IPS-20b (cell line): ENCODE results near the gene PROK2.
A peak's percentile ranks its signal among the peaks of the same experiment; 100 is the strongest.

Experiments
- H3K27ac ChIP-seq: one replicate; pipeline ENCODE4 v1.5.1; 2013; ENCODE audit warnings: low read length
- H3K27me3 ChIP-seq: 2 replicates; pipeline ENCODE4 v1.6.1; 2013; ENCODE audit warnings: mild to moderate bottlenecking, low read length, inconsistent platforms; ENCODE audit not compliant: insufficient read depth
- H3K36me3 ChIP-seq: 2 replicates; pipeline ENCODE4 v1.6.1; 2013; ENCODE audit warnings: low read depth, mild to moderate bottlenecking, inconsistent platforms, low read length, moderate library complexity; ENCODE audit not compliant: insufficient read depth
- H3K4me1 ChIP-seq: 2 replicates; pipeline ENCODE4 v1.6.1; 2013; ENCODE audit warnings: mild to moderate bottlenecking, control low read depth, inconsistent platforms, low read length, moderate library complexity; ENCODE audit not compliant: insufficient read depth
- H3K4me3 ChIP-seq: 2 replicates; pipeline ENCODE4 v1.5.1; 2013; ENCODE audit warnings: mild to moderate bottlenecking, low read length, inconsistent platforms
- H3K9ac ChIP-seq: 2 replicates; pipeline ENCODE4 v1.6.1; 2013; ENCODE audit warnings: low read depth, mild to moderate bottlenecking, inconsistent platforms, low read length, moderate library complexity
- H3K9me3 ChIP-seq: 2 replicates; pipeline ENCODE4 v1.6.1; 2013; ENCODE audit warnings: mild to moderate bottlenecking, low read depth, low read length, inconsistent platforms; ENCODE audit not compliant: insufficient read depth

Gene PROK2

GRCh38 chr3:71760140-71760539 lies 24.8 kb downstream of the PROK2 start:
- Histone ChIP-seq H3K36me3 (no peaks in the 10 kb centered on the region), H3K4me1 (peaks cover 3% of the 10 kb centered on the region; the same call in 1 of the 2 replicates), H3K4me3 (no peak overlapping the region), H3K9ac (no peak overlapping the region), H3K27me3 (peaks cover 30% of the 10 kb centered on the region), H3K9me3 (no peaks in the 10 kb centered on the region), H3K27ac (no peak overlapping the region)

GRCh38 chr3:71759401-71759800 lies 25.5 kb downstream of the PROK2 start:
- Histone ChIP-seq H3K4me1 (peaks cover 4% of the 10 kb centered on the region; the same call in 1 of the 2 replicates), H3K4me3 (no peak overlapping the region), H3K9me3 (no peaks in the 10 kb centered on the region), H3K27me3 (peaks cover 37% of the 10 kb centered on the region), H3K36me3 (no peaks in the 10 kb centered on the region), H3K9ac (no peak overlapping the region), H3K27ac (no peak overlapping the region)

GRCh38 chr3:71758091-71758490 lies 26.9 kb downstream of the PROK2 start:
- H3K27ac ChIP-seq: no peak overlapping the region
- H3K27me3 ChIP-seq: peaks cover 45% of the 10 kb centered on the region
- no peaks in the 10 kb centered on the region for H3K9me3 ChIP-seq
- no peak overlapping the region for H3K4me3 ChIP-seq
- H3K36me3 ChIP-seq: no peaks in the 10 kb centered on the region
- H3K9ac ChIP-seq: no peak overlapping the region
- H3K4me1 ChIP-seq: peaks cover 4% of the 10 kb centered on the region; the same call in 1 of the 2 replicates

GRCh38 chr3:71754610-71755253 lies 30.2 kb downstream of the PROK2 start:
- H3K9me3 ChIP-seq: no peaks in the 10 kb centered on the region
- H3K4me1 ChIP-seq: peaks cover 4% of the 10 kb centered on the region; the same call in 1 of the 2 replicates
- H3K27me3 ChIP-seq: peaks cover 67% of the 10 kb centered on the region
- H3K9ac ChIP-seq: no peak overlapping the region; the same call in 1 of the 2 replicates
- no peaks in the 10 kb centered on the region for H3K36me3 ChIP-seq
- H3K27ac ChIP-seq: no peak overlapping the region
- peak overlapping the region; percentile 55 for H3K4me3 ChIP-seq

- H3K4me1 ChIP-seq: peaks cover 4% of the 10 kb centered on the region; the same call in 1 of the 2 replicates
- H3K27ac ChIP-seq: no peak within 1 kb of the TSS
- no peaks in the 10 kb centered on the region for H3K36me3 ChIP-seq
- peak within 1 kb of the TSS; percentile 68 for H3K4me3 ChIP-seq
- H3K9ac ChIP-seq: peak within 1 kb of the TSS; percentile 3; the same call in 1 of the 2 replicates
- H3K9me3 ChIP-seq: no peaks in the 10 kb centered on the region
- peaks cover 67% of the 10 kb centered on the region for H3K27me3 ChIP-seq
Observed at GRCh38 chr3:71753701-71754609, 31.0 kb downstream of the PROK2 start, which contains the start of gene GPR27. TSS of gene GPR27 (plus strand) at chr3:71753855. CDS start at chr3:71754050, 195 bp downstream.

- H3K4me1 ChIP-seq: peaks cover 4% of the 10 kb centered on the region; the same call in 1 of the 2 replicates
- no peaks in the 10 kb centered on the region for H3K9me3 ChIP-seq
- no peaks in the 10 kb centered on the region for H3K36me3 ChIP-seq
- H3K4me3 ChIP-seq: peak overlapping the region; percentile 68
- peak overlapping the region; percentile 3; the same call in 1 of the 2 replicates for H3K9ac ChIP-seq
- no peak overlapping the region for H3K27ac ChIP-seq
- peaks cover 61% of the 10 kb centered on the region for H3K27me3 ChIP-seq
Observed at GRCh38 chr3:71752831-71753700, 31.9 kb downstream of the PROK2 start.

- Histone ChIP-seq H3K27me3 (peaks cover 52% of the 10 kb centered on the region), H3K4me3 (no peak overlapping the region), H3K9ac (no peak overlapping the region), H3K36me3 (no peaks in the 10 kb centered on the region), H3K4me1 (peaks cover 4% of the 10 kb centered on the region; the same call in 1 of the 2 replicates), H3K27ac (no peak overlapping the region), H3K9me3 (no peaks in the 10 kb centered on the region)
Observed at GRCh38 chr3:71751602-71752001, 33.3 kb downstream of the PROK2 start.

GRCh38 chr3:71744738-71745137 lies 40.2 kb downstream of the PROK2 start:
- H3K27me3 ChIP-seq: no peaks in the 10 kb centered on the region; the same call in 1 of the 2 replicates
- H3K9ac ChIP-seq: no peak overlapping the region
- H3K4me3 ChIP-seq: no peak overlapping the region
- no peak overlapping the region for H3K27ac ChIP-seq
- no peaks in the 10 kb centered on the region for H3K36me3 ChIP-seq
- H3K4me1 ChIP-seq: no peaks in the 10 kb centered on the region
- peaks cover 25% of the 10 kb centered on the region for H3K9me3 ChIP-seq

- peaks cover 25% of the 10 kb centered on the region for H3K9me3 ChIP-seq
- H3K9ac ChIP-seq: no peak overlapping the region
- H3K27me3 ChIP-seq: no peaks in the 10 kb centered on the region
- H3K36me3 ChIP-seq: no peaks in the 10 kb centered on the region
- no peak overlapping the region for H3K4me3 ChIP-seq
- no peaks in the 10 kb centered on the region for H3K4me1 ChIP-seq
- H3K27ac ChIP-seq: no peak overlapping the region
Observed at GRCh38 chr3:71742621-71743020, 42.3 kb downstream of the PROK2 start.

- Histone ChIP-seq H3K9me3 (no peaks in the 10 kb centered on the region), H3K27ac (no peak overlapping the region), H3K36me3 (no peaks in the 10 kb centered on the region), H3K27me3 (no peaks in the 10 kb centered on the region), H3K4me3 (no peak overlapping the region), H3K9ac (no peak overlapping the region), H3K4me1 (peaks cover 6% of the 10 kb centered on the region)
Observed at GRCh38 chr3:71734881-71735280, 50.1 kb downstream of the PROK2 start.

GRCh38 chr3:71733319-71733718 lies 51.6 kb downstream of the PROK2 start:
- Histone ChIP-seq H3K27ac (no peak overlapping the region), H3K4me3 (no peak overlapping the region), H3K9me3 (no peaks in the 10 kb centered on the region), H3K4me1 (peaks cover 11% of the 10 kb centered on the region), H3K9ac (no peak overlapping the region), H3K27me3 (no peaks in the 10 kb centered on the region), H3K36me3 (no peaks in the 10 kb centered on the region)
